Neural cell (in vitro differentiated cells): ENCODE results near the gene EIF2S3B. TPM values are rescaled to one million over a fixed set of nuclear protein-coding genes. Genes with fewer than 3 reads are reported as not detected.

ENCODE experiments used
- H2AFZ ChIP-seq: fragments of 200-600, 300-800 bp; sonication (generic), shearing (Covaris generic); 2 replicates; pipeline ENCODE4 v1.6.0; 2014; ENCODE audit warnings: low read depth, mild to moderate bottlenecking, antibody characterized with exemption, low read length, moderate library complexity
- H3F3A ChIP-seq: fragments of 200-600 bp; shearing (Covaris generic); 2 replicates; pipeline ENCODE4 v1.6.1; 2016; ENCODE audit warnings: mild to moderate bottlenecking, moderate library complexity, mixed read lengths, antibody characterized with exemption, low read length; ENCODE audit not compliant: insufficient read depth, poor library complexity, severe bottlenecking
- H3K27ac ChIP-seq: fragments of 200-600, 300-800 bp; sonication (generic), shearing (Covaris generic); 2 replicates; pipeline ENCODE4 v1.5.1; 2014; ENCODE audit warnings: mild to moderate bottlenecking, low read length, moderate library complexity
- H3K27me3 ChIP-seq: fragments of 300-800, 200-600 bp; sonication (generic), shearing (Covaris generic); 2 replicates; pipeline ENCODE4 v1.6.0; 2014; ENCODE audit warnings: mild to moderate bottlenecking, low read depth, low read length, moderate library complexity; ENCODE audit not compliant: insufficient read depth
- H3K36me3 ChIP-seq: fragments of 300-800, 200-600 bp; sonication (generic), shearing (Covaris generic); 2 replicates; pipeline ENCODE4 v1.5.1; 2014; ENCODE audit warnings: mild to moderate bottlenecking, antibody characterized with exemption, low read length, moderate library complexity; ENCODE audit not compliant: insufficient read depth
- H3K4me2 ChIP-seq: fragments of 300-800, 200-600 bp; sonication (generic), shearing (Covaris generic); 2 replicates; pipeline ENCODE4 v1.6.0; 2014; ENCODE audit warnings: mild to moderate bottlenecking, low read length
- H3K4me3 ChIP-seq: fragments of 300-800, 200-600 bp; sonication (generic), shearing (Covaris generic); 2 replicates; pipeline ENCODE4 v1.5.1; 2014; ENCODE audit warnings: mild to moderate bottlenecking, low read length, moderate library complexity
- H3K79me2 ChIP-seq: fragments of 200-600 bp; shearing (Covaris generic); replicated peaks from 2 replicates; pipeline ENCODE4 v1.6.0; 2014; ENCODE audit warnings: mild to moderate bottlenecking, low read length, moderate library complexity; ENCODE audit not compliant: insufficient read depth
- H3K9ac ChIP-seq: fragments of 300-800, 200-600 bp; sonication (generic), shearing (Covaris generic); 2 replicates; pipeline ENCODE4 v1.6.1; 2016; ENCODE audit warnings: mild to moderate bottlenecking, low read length, mixed read lengths
- H3K9me2 ChIP-seq: fragments of 200-600 bp; shearing (Covaris generic); 2 replicates; pipeline ENCODE4 v1.6.1; 2016; ENCODE audit warnings: mild to moderate bottlenecking, low read length, mixed read lengths; ENCODE audit not compliant: insufficient read depth
- H3K9me3 ChIP-seq: fragments of 200-600, 300-800 bp; sonication (generic), shearing (Covaris generic); 2 replicates; pipeline ENCODE4 v1.6.1; 2016; ENCODE audit warnings: mild to moderate bottlenecking, mixed run types, low read length, moderate library complexity, mixed read lengths
- H4K20me1 ChIP-seq: fragments of 200-600 bp; shearing (Covaris generic); 2 replicates; pipeline ENCODE4 v1.6.1; 2016; ENCODE audit warnings: mild to moderate bottlenecking, mixed run types; ENCODE audit not compliant: insufficient read depth
- EP300 ChIP-seq: fragments of 450-650 bp; conservative IDR thresholded peaks from 2 replicates; pipeline ENCODE4 v1.6.1; 2014; ENCODE audit warnings: antibody characterized with exemption, mild to moderate bottlenecking, moderate library complexity; ENCODE audit not compliant: poor library complexity, severe bottlenecking
- EZH2 ChIP-seq: fragments of 200-600, 300-800 bp; shearing (Covaris generic), sonication (generic); IDR thresholded peaks from 2 replicates; pipeline ENCODE4 v1.6.1; 2014; ENCODE audit warnings: antibody characterized with exemption, low read length, borderline replicate concordance, mild to moderate bottlenecking; ENCODE audit not compliant: insufficient read depth, poor library complexity, severe bottlenecking
- MXI1 ChIP-seq: fragments of 450-650 bp; conservative IDR thresholded peaks from 2 replicates; pipeline ENCODE4 v1.6.1; 2014; ENCODE audit warnings: antibody characterized with exemption, mild to moderate bottlenecking; ENCODE audit not compliant: poor library complexity, severe bottlenecking
- POLR2AphosphoS5 ChIP-seq: IDR thresholded peaks from 2 replicates; pipeline ENCODE4 v1.6.1; 2012
- RAD21 ChIP-seq: fragments of 450-650 bp; conservative IDR thresholded peaks from 2 replicates; pipeline ENCODE4 v1.6.1; 2014; ENCODE audit warnings: antibody characterized with exemption, mild to moderate bottlenecking, moderate library complexity
- REST ChIP-seq: IDR thresholded peaks from 2 replicates; pipeline ENCODE4 v1.6.1; 2012; ENCODE audit warnings: borderline replicate concordance
- SMC3 ChIP-seq: fragments of 450-650 bp; conservative IDR thresholded peaks from 2 replicates; pipeline ENCODE4 v1.6.1; 2014; ENCODE audit warnings: antibody characterized with exemption, mild to moderate bottlenecking, moderate library complexity; ENCODE audit not compliant: poor library complexity
- TAF1 ChIP-seq: IDR thresholded peaks from 2 replicates; pipeline ENCODE4 v1.6.1; 2012; ENCODE audit warnings: low read depth
- polyA minus RNA-seq: library from RNA; depleted of rRNA, polyadenylated mRNA; stranded (reverse); fragments of >200 nt; gene quantifications from 2 replicates; pipeline ENCODE4 v1.2.3, GENCODE V29; 2014
- polyA plus RNA-seq: library from polyadenylated mRNA; depleted of rRNA; stranded (reverse); fragments of >200 nt; gene quantifications from 2 replicates; pipeline ENCODE4 v1.2.3, GENCODE V29; 2014
- TF ChIP-seq, protein P1 (sequence below): fragments of 450-650 bp; IDR thresholded peaks from 2 replicates; pipeline ENCODE4 v1.5.1; 2014; ENCODE audit warnings: antibody characterized with exemption, mild to moderate bottlenecking, moderate library complexity; ENCODE audit not compliant: poor library complexity, severe bottlenecking

The EIF2S3B gene
- polyA plus RNA-seq (2.1 and 3.6 TPM in 2 replicates), polyA minus RNA-seq (3.4 and 5.4 TPM in 2 replicates)

- Histone ChIP-seq H3K9me3 (no peaks in the 10 kb centered on the region), H3K9ac (no peak within 1 kb of the TSS), H3K27ac (no peak within 1 kb of the TSS), H4K20me1 (no peaks in the 10 kb centered on the region), H3K9me2 (no peaks in the 10 kb centered on the region), H3K4me3 (no peak within 1 kb of the TSS), H3K79me2 (no peaks in the 10 kb centered on the region), H3K4me2 (no peak within 1 kb of the TSS), H3K36me3 (no peaks in the 10 kb centered on the region), H2AFZ (no peak within 1 kb of the TSS), H3K27me3 (no peaks in the 10 kb centered on the region), H3F3A (no peaks in the 10 kb centered on the region)
- no peak for TF ChIP-seq MXI1
- TF ChIP-seq RAD21: no peak
- no peak for TF ChIP-seq REST
- TF ChIP-seq, protein P1, sequence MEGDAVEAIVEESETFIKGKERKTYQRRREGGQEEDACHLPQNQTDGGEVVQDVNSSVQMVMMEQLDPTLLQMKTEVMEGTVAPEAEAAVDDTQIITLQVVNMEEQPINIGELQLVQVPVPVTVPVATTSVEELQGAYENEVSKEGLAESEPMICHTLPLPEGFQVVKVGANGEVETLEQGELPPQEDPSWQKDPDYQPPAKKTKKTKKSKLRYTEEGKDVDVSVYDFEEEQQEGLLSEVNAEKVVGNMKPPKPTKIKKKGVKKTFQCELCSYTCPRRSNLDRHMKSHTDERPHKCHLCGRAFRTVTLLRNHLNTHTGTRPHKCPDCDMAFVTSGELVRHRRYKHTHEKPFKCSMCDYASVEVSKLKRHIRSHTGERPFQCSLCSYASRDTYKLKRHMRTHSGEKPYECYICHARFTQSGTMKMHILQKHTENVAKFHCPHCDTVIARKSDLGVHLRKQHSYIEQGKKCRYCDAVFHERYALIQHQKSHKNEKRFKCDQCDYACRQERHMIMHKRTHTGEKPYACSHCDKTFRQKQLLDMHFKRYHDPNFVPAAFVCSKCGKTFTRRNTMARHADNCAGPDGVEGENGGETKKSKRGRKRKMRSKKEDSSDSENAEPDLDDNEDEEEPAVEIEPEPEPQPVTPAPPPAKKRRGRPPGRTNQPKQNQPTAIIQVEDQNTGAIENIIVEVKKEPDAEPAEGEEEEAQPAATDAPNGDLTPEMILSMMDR: no peak
- no peak for TF ChIP-seq SMC3
- no peak for TF ChIP-seq POLR2AphosphoS5
- no peak for TF ChIP-seq EZH2
- no peak for TF ChIP-seq EP300
- no peak for TF ChIP-seq TAF1
Measured at GRCh38 chr12:10505620-10506019, at the start of gene EIF2S3B. EIF2S3B (plus strand) TSS chr12:10505890; CDS start chr12:10505903, 13 bp downstream.

GRCh38 chr12:10456856-10457255, 48.8 kb upstream of the EIF2S3B start:
- no peak overlapping the region for H2AFZ ChIP-seq

More at GRCh38 chr12:10456856-10457255, 48.8 kb upstream of the EIF2S3B start:
- Histone ChIP-seq H3K9ac (no peak overlapping the region), H3K27me3 (no peaks in the 10 kb centered on the region), H3K4me2 (no peak overlapping the region), H3K36me3 (no peaks in the 10 kb centered on the region), H3K79me2 (no peaks in the 10 kb centered on the region), H3F3A (no peaks in the 10 kb centered on the region), H4K20me1 (no peaks in the 10 kb centered on the region), H3K9me2 (no peaks in the 10 kb centered on the region), H3K9me3 (no peaks in the 10 kb centered on the region), H3K4me3 (no peak overlapping the region), H3K27ac (no peak overlapping the region)
- TF ChIP-seq EZH2 (no peak), MXI1 (no peak), RAD21 (no peak), TAF1 (no peak), POLR2AphosphoS5 (no peak), REST (no peak), EP300 (no peak)
- TF ChIP-seq, protein P1: no peak
